ENCODE measurements around the gene UCK1.

Gene UCK1

GRCh38 chr9:131530920-131531832 lies at the start of gene UCK1:
UCK1 (minus strand) TSS chr9:131531263; CDS start chr9:131531174, 89 bp downstream.
- peak; percentile 100 for DNase-seq (ENCODE audit: low spot score)

GRCh38 chr9:131580358-131580757 lies 49.3 kb upstream of the UCK1 start:
- DNase-seq (ENCODE audit: low spot score) = no peak

- DNase-seq (ENCODE audit: low spot score) = no peak
Observed at GRCh38 chr9:131579789-131580211, 48.7 kb upstream of the UCK1 start.

GRCh38 chr9:131578731-131579504 lies 47.9 kb upstream of the UCK1 start:
- DNase-seq (ENCODE audit: low spot score) = no peak

- no peak for DNase-seq (ENCODE audit: low spot score)
Observed at GRCh38 chr9:131578021-131578420, 47.0 kb upstream of the UCK1 start.

- DNase-seq (ENCODE audit: low spot score) = no peak
Observed at GRCh38 chr9:131577005-131578000, 46.2 kb upstream of the UCK1 start.

- DNase-seq (ENCODE audit: low spot score) = no peak
Observed at GRCh38 chr9:131575946-131576853, 45.1 kb upstream of the UCK1 start.

- no peak for DNase-seq (ENCODE audit: low spot score)
Observed at GRCh38 chr9:131574730-131575640, 43.9 kb upstream of the UCK1 start.

- no peak for DNase-seq (ENCODE audit: low spot score)
Observed at GRCh38 chr9:131567910-131568309, 36.8 kb upstream of the UCK1 start.

GRCh38 chr9:131566158-131566557 lies 35.1 kb upstream of the UCK1 start:
- DNase-seq (ENCODE audit: low spot score) = no peak

- DNase-seq (ENCODE audit: low spot score) = no peak
Observed at GRCh38 chr9:131565369-131565768, 34.3 kb upstream of the UCK1 start.

- no peak for DNase-seq (ENCODE audit: low spot score)
Observed at GRCh38 chr9:131562032-131562959, 31.2 kb upstream of the UCK1 start.

- no peak for DNase-seq (ENCODE audit: low spot score)
Observed at GRCh38 chr9:131559421-131560000, 28.4 kb upstream of the UCK1 start.

GRCh38 chr9:131557855-131558548 lies 26.9 kb upstream of the UCK1 start:
- no peak for DNase-seq (ENCODE audit: low spot score)

- DNase-seq (ENCODE audit: low spot score) = peak; percentile 6
Observed at GRCh38 chr9:131555841-131556673, 25.0 kb upstream of the UCK1 start.

- peak; percentile 18 for DNase-seq (ENCODE audit: low spot score)
Observed at GRCh38 chr9:131554843-131555351, 23.8 kb upstream of the UCK1 start.

Measured in AG20443 (cell line).